AG20443 (cell line): Measurements from ENCODE around the gene ZNF664.

ENCODE experiments used
- DNase-seq: peaks from one replicate; pipeline ENCODE4 v3.0.0; 2012; ENCODE audit warnings: low spot score, mixed read lengths

The ZNF664 gene

GRCh38 chr12:123990511-123990910 lies 17.5 kb downstream of the ZNF664 start:
- peak; percentile 57 for DNase-seq

GRCh38 chr12:123991372-123991951 lies 18.4 kb downstream of the ZNF664 start:
- DNase-seq: no peak

- DNase-seq: no peak
Observed at GRCh38 chr12:123992118-123992825, 19.3 kb downstream of the ZNF664 start.

DNA sequence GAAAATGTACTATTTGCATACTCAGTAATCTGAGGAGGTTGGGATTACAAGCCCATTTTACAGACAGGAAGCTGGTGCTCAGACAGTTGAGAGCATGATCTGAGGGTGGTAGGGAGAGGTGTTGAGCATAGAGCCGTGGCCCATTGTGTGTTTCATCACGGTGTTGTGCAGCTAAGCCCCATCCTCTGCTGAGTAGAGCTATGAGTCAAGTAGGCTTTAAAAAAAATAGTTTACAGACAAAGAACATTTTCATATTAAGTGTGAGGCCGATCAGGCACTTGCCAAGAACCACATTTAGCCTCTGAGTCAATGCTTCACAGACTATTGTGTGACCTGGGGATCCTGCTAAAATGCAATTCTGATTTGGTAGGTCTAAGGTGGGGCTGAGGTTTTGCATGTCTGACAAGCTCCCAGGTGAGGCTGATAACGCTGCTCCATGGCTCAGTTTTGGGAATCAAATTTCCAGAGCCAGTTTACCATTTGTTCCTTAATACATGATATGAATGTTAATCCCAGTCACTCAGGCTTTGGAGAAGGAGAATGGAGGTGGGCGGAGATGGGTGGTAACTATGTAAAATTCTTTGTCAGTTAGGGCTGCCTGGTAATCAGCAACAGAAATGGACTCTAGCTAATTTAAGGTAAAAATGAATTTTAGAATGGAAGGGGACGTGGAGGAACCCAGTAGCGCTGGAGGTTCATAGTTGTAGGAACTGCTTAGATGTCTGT lies 22.2 kb downstream of the ZNF664 start:
- DNase-seq: peak; percentile 70

DNA sequence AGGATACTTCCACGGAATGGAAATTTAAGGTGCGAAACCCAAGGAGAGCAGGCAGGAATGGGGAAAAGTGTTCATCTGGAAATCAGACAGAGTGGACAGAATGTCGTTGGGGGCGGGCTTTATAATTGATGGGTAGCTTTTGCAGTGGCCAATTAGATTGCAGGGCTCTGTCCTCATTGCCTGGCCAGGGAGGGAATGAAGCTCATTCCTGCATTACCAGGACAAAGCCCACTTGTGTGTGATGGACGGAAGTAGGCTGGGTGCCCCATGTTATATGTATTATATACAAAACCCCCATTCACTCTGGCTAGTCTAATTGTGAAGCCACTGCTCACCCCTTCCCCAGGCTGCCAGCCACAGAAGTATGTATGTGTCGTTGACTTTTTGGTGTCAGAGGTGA lies 23.6 kb downstream of the ZNF664 start:
- no peak for DNase-seq

DNA sequence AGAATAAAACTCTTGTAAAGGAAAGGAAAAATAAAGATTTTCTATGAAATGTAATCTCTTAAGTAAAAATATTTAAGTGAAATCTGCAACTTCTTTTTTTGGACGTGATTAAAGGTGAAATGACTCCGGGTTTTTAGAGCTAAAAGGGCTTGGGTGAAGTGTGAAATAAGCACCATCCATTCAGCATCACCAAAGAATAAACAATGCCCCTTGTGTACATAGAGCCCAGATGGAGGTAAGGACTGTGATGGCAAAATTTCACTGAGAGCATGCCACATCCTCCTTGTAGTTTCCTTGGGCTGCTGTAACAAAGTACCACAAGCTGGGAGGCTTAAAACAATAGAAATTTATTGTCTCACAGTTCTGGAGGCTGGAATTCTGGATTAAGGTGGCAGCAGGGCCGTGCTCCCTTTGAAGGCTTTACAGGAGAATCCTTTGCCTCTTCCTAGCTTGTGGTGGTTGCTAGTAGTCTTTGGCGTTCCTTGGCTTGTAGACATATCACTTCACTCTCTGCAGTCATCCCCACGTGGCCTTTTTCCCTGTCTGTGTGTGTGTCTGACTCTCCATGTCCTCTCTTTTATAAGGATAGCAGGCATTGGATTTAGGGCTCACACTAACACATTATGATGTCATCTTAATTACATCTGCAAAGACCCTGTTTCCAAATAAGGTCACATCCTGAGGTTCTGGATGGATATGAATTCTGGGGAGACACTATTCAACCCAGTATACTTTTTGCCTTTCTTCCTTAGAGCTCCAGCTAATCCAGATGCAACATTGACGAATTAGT lies 24.2 kb downstream of the ZNF664 start:
- no peak for DNase-seq

- DNase-seq: no peak
Observed at GRCh38 chr12:123997908-123998307, 24.9 kb downstream of the ZNF664 start.

DNA sequence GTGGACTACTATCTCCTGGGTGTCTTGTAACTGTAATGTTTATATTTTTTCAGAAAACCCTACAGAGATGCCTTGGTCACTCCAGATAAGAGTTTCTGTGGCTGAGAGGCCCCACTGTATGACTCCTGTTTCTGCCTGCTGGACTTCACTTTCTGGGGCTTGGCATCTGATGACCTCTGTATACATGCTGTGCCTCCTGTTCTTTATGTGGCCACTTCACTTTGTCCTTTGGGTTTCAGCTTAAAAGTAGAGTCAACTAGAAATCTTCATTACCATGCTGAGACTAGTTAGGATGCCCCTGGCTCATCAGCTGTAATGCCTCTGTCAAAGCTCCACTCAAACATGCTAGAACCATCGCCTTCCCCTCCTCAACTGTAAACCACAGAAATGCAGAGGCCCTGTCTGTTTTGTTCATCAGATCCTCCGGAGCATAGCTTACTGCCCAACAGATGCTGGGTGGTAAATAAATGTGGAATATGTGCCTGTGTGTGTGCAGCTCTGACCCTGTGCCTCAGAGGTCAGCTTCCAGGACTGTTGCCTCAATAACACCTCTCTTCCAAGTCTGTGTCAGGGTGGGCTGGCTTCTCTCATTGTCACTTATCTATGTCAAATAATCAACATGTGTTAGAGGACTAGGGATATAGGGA lies 25.5 kb downstream of the ZNF664 start:
- no peak for DNase-seq

GRCh38 chr12:123998991-123999359 lies 26.0 kb downstream of the ZNF664 start:
- DNase-seq: peak; percentile 25

- no peak for DNase-seq
Observed at GRCh38 chr12:124000111-124000510, 27.1 kb downstream of the ZNF664 start.

GRCh38 chr12:124001343-124001742 lies 28.3 kb downstream of the ZNF664 start:
- no peak for DNase-seq

DNA sequence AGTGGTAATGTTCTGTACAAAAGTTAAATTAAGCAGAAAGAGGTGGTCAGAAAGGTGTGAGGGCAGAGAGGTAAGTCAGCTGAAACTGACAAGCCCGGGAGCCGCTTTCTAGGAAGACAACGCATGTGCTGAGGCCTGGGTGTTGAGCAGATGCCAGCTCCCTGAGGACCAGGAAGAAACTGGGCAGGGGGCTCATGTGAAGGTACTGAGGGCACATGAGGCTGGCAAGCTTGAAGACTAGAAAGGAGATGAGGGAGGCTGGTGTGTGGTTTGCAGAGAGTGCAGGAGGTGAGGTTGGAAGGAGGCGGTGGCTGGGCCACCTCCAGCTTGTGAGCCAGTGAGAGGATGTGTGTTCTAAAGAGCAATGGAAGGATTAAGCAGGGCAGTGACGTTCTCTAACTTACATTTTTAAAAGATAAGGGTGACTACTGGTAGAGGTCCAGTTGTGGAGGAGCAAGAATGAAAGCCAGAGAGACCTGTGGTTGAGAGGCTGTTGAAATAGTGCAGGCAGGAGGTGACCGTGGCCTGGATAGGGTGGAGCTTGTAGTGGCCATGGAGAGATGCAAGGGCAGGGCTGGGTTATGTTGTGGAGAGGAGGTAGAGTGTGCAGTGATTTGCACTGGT lies 29.1 kb downstream of the ZNF664 start:
- DNase-seq: peak; percentile 27

- DNase-seq: no peak
Observed at GRCh38 chr12:124002654-124003053, 29.6 kb downstream of the ZNF664 start.

GRCh38 chr12:124004233-124004875 lies 31.3 kb downstream of the ZNF664 start:
- DNase-seq: no peak

DNA sequence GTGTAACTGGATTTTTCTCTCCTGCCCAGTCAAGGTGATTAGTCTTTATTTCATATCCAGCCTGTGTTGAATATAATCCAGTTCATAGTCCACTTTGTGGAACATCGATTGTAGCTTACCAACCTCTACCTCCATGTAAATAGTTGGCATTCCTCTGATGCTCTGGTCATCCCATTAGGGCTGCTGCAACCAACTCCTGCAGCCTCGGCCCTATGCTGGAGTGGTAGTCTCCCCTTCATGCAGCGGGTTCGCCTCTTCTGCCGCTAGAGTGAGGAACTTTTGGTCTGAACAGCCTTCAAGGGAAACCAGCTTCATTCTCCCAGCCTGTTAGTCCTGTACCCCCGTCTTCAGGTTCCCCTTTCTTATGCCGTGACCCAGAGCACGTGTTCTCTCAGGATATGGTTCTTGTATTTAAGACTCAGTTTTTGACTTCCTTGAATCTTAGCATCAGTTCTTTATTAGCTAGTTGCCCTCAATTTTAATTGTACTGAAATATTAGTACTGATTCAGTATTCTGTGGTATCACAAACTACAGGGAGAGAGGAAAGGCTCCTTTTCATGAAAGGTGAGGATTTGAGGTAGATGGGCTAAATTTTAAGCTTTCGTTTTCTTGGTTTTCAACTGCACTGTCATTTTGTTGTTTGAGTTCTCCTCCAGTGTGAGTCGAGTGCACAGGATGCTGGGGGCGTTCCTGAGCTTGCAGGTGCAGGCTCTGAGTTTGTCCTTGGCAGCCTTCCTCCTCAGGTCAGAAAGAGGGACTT lies 33.2 kb downstream of the ZNF664 start:
- no peak for DNase-seq

GRCh38 chr12:124006846-124007713 lies 34.1 kb downstream of the ZNF664 start:
- DNase-seq: no peak

GRCh38 chr12:124007826-124008570 lies 35.0 kb downstream of the ZNF664 start:
- no peak for DNase-seq

DNA sequence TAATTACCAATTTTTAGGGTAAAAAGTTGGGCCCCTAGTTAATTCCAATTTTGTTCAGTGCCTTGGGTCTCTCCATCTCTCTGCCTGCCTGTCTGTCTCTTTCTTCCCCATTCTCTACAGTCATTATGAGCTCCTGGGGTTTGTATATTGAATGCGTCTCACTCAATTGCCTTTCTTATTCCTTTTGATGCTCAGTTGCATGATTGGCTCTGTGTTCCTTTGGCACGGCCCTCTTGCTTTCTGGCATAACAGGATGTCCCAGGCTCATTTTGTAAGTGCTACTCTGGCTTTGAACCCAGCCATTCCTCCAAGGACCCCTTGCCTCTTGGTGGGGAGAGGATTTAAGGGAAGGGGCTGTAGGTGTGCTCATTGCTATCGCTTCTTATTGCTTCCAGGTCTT lies 35.6 kb downstream of the ZNF664 start:
- no peak for DNase-seq

GRCh38 chr12:124009781-124010180 lies 36.8 kb downstream of the ZNF664 start:
- no peak for DNase-seq
